Measurements from ENCODE around the gene ACKR2. TPM values are rescaled to one million over a fixed set of nuclear protein-coding genes. Genes with fewer than 3 reads are reported as not detected.
A peak's percentile ranks its signal among the peaks of the same experiment; 100 is the strongest.

Gene ACKR2
- total RNA-seq, 1 donor from 2014 or later: 7.9 TPM

GRCh38 chr3:42836150-42837123, 27.2 kb downstream of the ACKR2 start:
- TF ChIP-seq POLR2A (IDR thresholded peaks at IDR 0.05) (no peak), POLR2AphosphoS5 (IDR thresholded peaks at IDR 0.05; ENCODE audit: insufficient read depth in 1 of 2, low read depth in 1 of 2) (no peak)
- TF ChIP-seq, protein P1, sequence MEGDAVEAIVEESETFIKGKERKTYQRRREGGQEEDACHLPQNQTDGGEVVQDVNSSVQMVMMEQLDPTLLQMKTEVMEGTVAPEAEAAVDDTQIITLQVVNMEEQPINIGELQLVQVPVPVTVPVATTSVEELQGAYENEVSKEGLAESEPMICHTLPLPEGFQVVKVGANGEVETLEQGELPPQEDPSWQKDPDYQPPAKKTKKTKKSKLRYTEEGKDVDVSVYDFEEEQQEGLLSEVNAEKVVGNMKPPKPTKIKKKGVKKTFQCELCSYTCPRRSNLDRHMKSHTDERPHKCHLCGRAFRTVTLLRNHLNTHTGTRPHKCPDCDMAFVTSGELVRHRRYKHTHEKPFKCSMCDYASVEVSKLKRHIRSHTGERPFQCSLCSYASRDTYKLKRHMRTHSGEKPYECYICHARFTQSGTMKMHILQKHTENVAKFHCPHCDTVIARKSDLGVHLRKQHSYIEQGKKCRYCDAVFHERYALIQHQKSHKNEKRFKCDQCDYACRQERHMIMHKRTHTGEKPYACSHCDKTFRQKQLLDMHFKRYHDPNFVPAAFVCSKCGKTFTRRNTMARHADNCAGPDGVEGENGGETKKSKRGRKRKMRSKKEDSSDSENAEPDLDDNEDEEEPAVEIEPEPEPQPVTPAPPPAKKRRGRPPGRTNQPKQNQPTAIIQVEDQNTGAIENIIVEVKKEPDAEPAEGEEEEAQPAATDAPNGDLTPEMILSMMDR (IDR thresholded peaks at IDR 0.05): no peak
- Histone ChIP-seq H3K36me3 (no peaks in the 10 kb centered on the region), H3K27ac (no peak overlapping the region), H3K27me3 (no peaks in the 10 kb centered on the region), H3K4me3 (no peak overlapping the region), H3K9me3 (no peaks in the 10 kb centered on the region), H3K4me1 (no peaks in the 10 kb centered on the region)
- DNase-seq (ENCODE audit: extremely low spot score in 2 of 2): no peak
- intact Hi-C loops (cut with DNase I): no loop called here

GRCh38 chr3:42838571-42838970, 29.3 kb downstream of the ACKR2 start:
- Histone ChIP-seq H3K4me3 (no peak overlapping the region), H3K36me3 (no peaks in the 10 kb centered on the region), H3K27me3 (no peaks in the 10 kb centered on the region), H3K9me3 (no peaks in the 10 kb centered on the region), H3K27ac (no peak overlapping the region), H3K4me1 (no peaks in the 10 kb centered on the region)
- no peak for TF ChIP-seq POLR2A (IDR thresholded peaks at IDR 0.05)
- no peak for TF ChIP-seq POLR2AphosphoS5 (IDR thresholded peaks at IDR 0.05; ENCODE audit: insufficient read depth in 1 of 2, low read depth in 1 of 2)
- TF ChIP-seq, protein P1 (IDR thresholded peaks at IDR 0.05): no peak
- intact Hi-C loops (cut with DNase I): no loop called here
- DNase-seq (ENCODE audit: extremely low spot score in 2 of 2): no peak

GRCh38 chr3:42839616-42840015, 30.4 kb downstream of the ACKR2 start:
- Histone ChIP-seq H3K27ac (no peak overlapping the region), H3K36me3 (no peaks in the 10 kb centered on the region), H3K4me3 (peak overlapping the region in 1 of 2 donors; percentile 10), H3K4me1 (no peaks in the 10 kb centered on the region), H3K27me3 (no peaks in the 10 kb centered on the region), H3K9me3 (no peaks in the 10 kb centered on the region)
- intact Hi-C loops (cut with DNase I): loop anchor here (10.0 kb wide), 1 partner anchor 55 kb away; no protein-coding TSS in a partner anchor
- TF ChIP-seq POLR2AphosphoS5 (IDR thresholded peaks at IDR 0.05; ENCODE audit: insufficient read depth in 1 of 2, low read depth in 1 of 2) (no peak), POLR2A (IDR thresholded peaks at IDR 0.05) (no peak)
- TF ChIP-seq, protein P1 (IDR thresholded peaks at IDR 0.05): peak; percentile 27 to 84 (median 48)
- no peak for DNase-seq (ENCODE audit: extremely low spot score in 2 of 2)

DNA sequence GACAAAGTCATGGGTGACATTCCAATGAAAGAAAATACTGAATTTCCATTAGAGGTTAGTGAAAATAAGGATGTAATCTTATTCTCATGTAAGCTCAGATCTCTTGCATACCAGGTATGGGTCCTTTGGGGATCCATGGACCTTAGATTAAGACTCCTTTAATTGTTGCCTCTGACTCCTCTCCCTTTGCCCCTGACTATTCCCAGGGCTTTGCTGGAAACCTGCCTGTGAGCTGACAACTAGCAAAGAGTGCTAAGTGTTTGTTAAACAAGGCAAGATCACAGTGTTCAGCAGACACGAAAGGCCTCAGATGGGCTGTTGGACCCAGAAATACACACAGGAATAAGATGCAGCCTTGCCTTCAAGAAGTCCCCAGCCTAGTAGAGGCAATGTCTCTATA, 32.1 kb downstream of the ACKR2 start:
- H3K36me3 ChIP-seq: no peaks in the 10 kb centered on the region
- intact Hi-C loops (cut with DNase I): loop anchor here (10.0 kb wide), 1 partner anchor 57 kb away; no protein-coding TSS in a partner anchor
- DNase-seq (ENCODE audit: extremely low spot score in 2 of 2): no peak
- H3K9me3 ChIP-seq: no peaks in the 10 kb centered on the region
- no peaks in the 10 kb centered on the region for H3K4me1 ChIP-seq
- no peak overlapping the region for H3K27ac ChIP-seq
- no peak overlapping the region for H3K4me3 ChIP-seq
- TF ChIP-seq, protein P1 (IDR thresholded peaks at IDR 0.05): no peak
- TF ChIP-seq POLR2A (IDR thresholded peaks at IDR 0.05) (no peak), POLR2AphosphoS5 (IDR thresholded peaks at IDR 0.05; ENCODE audit: insufficient read depth in 1 of 2, low read depth in 1 of 2) (no peak)
- no peaks in the 10 kb centered on the region for H3K27me3 ChIP-seq
